HepG2 (cell line): Measurements from ENCODE around the gene C22orf15. TPM values are rescaled to one million over a fixed set of nuclear protein-coding genes. Genes with fewer than 3 reads are reported as not detected.

Experiments used
- ADNP ChIP-seq: sonication (generic); formaldehyde crosslinking; IDR thresholded peaks from 2 replicates; pipeline ENCODE4 v1.4.0; 2020; ENCODE audit warnings: missing genetic modification reagents
- CREBL2 ChIP-seq: sonication (generic); formaldehyde crosslinking; IDR thresholded peaks from 2 replicates; pipeline ENCODE4 v1.8.1; 2023; ENCODE audit warnings: missing genetic modification reagents, mild to moderate bottlenecking, borderline replicate concordance
- CREM ChIP-seq, 2 experiments: sonication (generic) in 1 of 2; formaldehyde crosslinking in 1 of 2; IDR thresholded peaks; 2 replicates each; pipeline versions ENCODE4 v1.4.0 to v1.6.1; 2016 to 2020; ENCODE audit warnings: antibody characterized with exemption in 1 of 2, mild to moderate bottlenecking in 1 of 2, missing genetic modification reagents in 1 of 2
- FOXO4 ChIP-seq: sonication (generic); formaldehyde crosslinking; conservative IDR thresholded peaks from 2 replicates; pipeline ENCODE4 v1.8.1; 2023; ENCODE audit warnings: missing genetic modification reagents
- GPBP1L1 ChIP-seq: sonication (generic); formaldehyde crosslinking; IDR thresholded peaks from 2 replicates; pipeline ENCODE4 v1.5.0; 2020; ENCODE audit warnings: mild to moderate bottlenecking, missing genetic modification reagents
- HIVEP1 ChIP-seq: sonication (generic); formaldehyde crosslinking; IDR thresholded peaks from 2 replicates; pipeline ENCODE4 v1.4.0; 2020; ENCODE audit warnings: mild to moderate bottlenecking, missing genetic modification reagents
- IKZF1 ChIP-seq: fragments of 450-650 bp; IDR thresholded peaks from 2 replicates; pipeline ENCODE4 v1.7.1; 2016
- MAF1 ChIP-seq: sonication (generic); formaldehyde crosslinking; IDR thresholded peaks from 2 replicates; pipeline ENCODE4 v1.5.0; 2020; ENCODE audit warnings: missing genetic modification reagents, borderline replicate concordance
- MAX ChIP-seq: IDR thresholded peaks from 2 replicates; pipeline ENCODE4 v1.6.1; 2012; ENCODE audit warnings: inconsistent platforms
- MED1 ChIP-seq: sonication (generic); formaldehyde crosslinking; IDR thresholded peaks from 2 replicates; pipeline ENCODE4 v1.4.0; 2020; ENCODE audit warnings: missing genetic modification reagents
- MED8 ChIP-seq: sonication (generic); formaldehyde crosslinking; IDR thresholded peaks from 2 replicates; pipeline ENCODE4 v1.8.1; 2023; ENCODE audit warnings: mild to moderate bottlenecking, missing genetic modification reagents; ENCODE audit not compliant: insufficient replicate concordance
- MEIS1 ChIP-seq: sonication (generic); formaldehyde crosslinking; IDR thresholded peaks from 2 replicates; pipeline ENCODE4 v1.9.0; 2021; ENCODE audit warnings: mild to moderate bottlenecking, missing genetic modification reagents, moderate library complexity, borderline replicate concordance
- MXD4 ChIP-seq: IDR thresholded peaks from 2 replicates; pipeline ENCODE4 v1.6.1; 2016; ENCODE audit warnings: mild to moderate bottlenecking, missing biosample characterization, missing genetic modification reagents
- MYNN ChIP-seq: sonication (generic); formaldehyde crosslinking; IDR thresholded peaks from 2 replicates; pipeline ENCODE4 v1.4.0; 2020; ENCODE audit warnings: mild to moderate bottlenecking, low read depth, missing genetic modification reagents
- RARG ChIP-seq: sonication (generic); formaldehyde crosslinking; IDR thresholded peaks from 2 replicates; pipeline ENCODE4 v1.4.0; 2020; ENCODE audit warnings: low read depth, mild to moderate bottlenecking, missing genetic modification reagents
- SAP130 ChIP-seq: IDR thresholded peaks from 2 replicates; pipeline ENCODE4 v1.6.1; 2016; ENCODE audit warnings: low read depth
- SIX4 ChIP-seq: sonication (generic); formaldehyde crosslinking; IDR thresholded peaks from 2 replicates; pipeline ENCODE4 v1.4.0; 2020; ENCODE audit warnings: missing genetic modification reagents
- SMAD1 ChIP-seq: sonication (generic); formaldehyde crosslinking; IDR thresholded peaks from 2 replicates; pipeline ENCODE4 v1.4.0; 2020; ENCODE audit warnings: missing genetic modification reagents, low read depth, mild to moderate bottlenecking, borderline replicate concordance
- SP1 ChIP-seq, 2 experiments: fragments of 450-650 bp in 1 of 2; sonication (generic) in 1 of 2; formaldehyde crosslinking in 1 of 2; IDR thresholded peaks; 2 replicates each; pipeline versions ENCODE4 v1.4.0 to v1.6.1; 2016 to 2020; ENCODE audit warnings: missing genetic modification reagents in 1 of 2
- SP140L ChIP-seq: sonication (generic); formaldehyde crosslinking; IDR thresholded peaks from 2 replicates; pipeline ENCODE4 v1.4.0; 2020; ENCODE audit warnings: missing genetic modification reagents, borderline replicate concordance
- STAT6 ChIP-seq: sonication (generic); formaldehyde crosslinking; IDR thresholded peaks from 2 replicates; pipeline ENCODE4 v1.4.0; 2020; ENCODE audit warnings: missing genetic modification reagents, mild to moderate bottlenecking, borderline replicate concordance
- TEAD3 ChIP-seq: optimal IDR thresholded peaks from 2 replicates; pipeline ENCODE3; 2016; ENCODE audit warnings: borderline replicate concordance
- TRIM22 ChIP-seq: fragments of 450-650 bp; IDR thresholded peaks from 2 replicates; pipeline ENCODE4 v1.6.1; 2017
- ZNF598 ChIP-seq: sonication (generic); formaldehyde crosslinking; IDR thresholded peaks from 2 replicates; pipeline ENCODE4 v1.5.1; 2020; ENCODE audit warnings: mild to moderate bottlenecking, missing genetic modification reagents, borderline replicate concordance
- ZNF629 ChIP-seq: sonication (generic); formaldehyde crosslinking; conservative IDR thresholded peaks from 2 replicates; pipeline ENCODE4 v1.5.0; 2020; ENCODE audit warnings: missing genetic modification reagents
- polyA plus RNA-seq, 8 experiments: library from polyadenylated mRNA; depleted of rRNA in 3 of 8; stranded (reverse) in 7 of 8; unstranded in 1 of 8; fragments of >200 nt; fragmentation: Illumina TruSeq in 4 of 8; extraction: Trizol in 4 of 8; gene quantifications; 2 replicates each; pipeline versions ENCODE4 v1.2.1 to v1.2.3, GENCODE V29; 2011 to 2016; ENCODE audit warnings: low read depth in 4 of 8, missing spikeins in 1 of 8, mixed read lengths in 1 of 8; ENCODE audit not compliant: insufficient read depth in 1 of 8
- total RNA-seq, 5 experiments: library from RNA; depleted of rRNA; stranded (reverse); fragments of >200 nt; fragmentation: Illumina TruSeq; extraction: Trizol; gene quantifications; 2 replicates each; pipeline ENCODE4 v1.2.3, GENCODE V29; 2016; ENCODE audit warnings: low read depth in 1 of 5

The C22orf15 gene
- total and polyA plus RNA-seq, 2 of the 13 experiments (the other 11 are each of a cell fraction or from before 2014, with no cell fraction given): not detected

GRCh38 chr22:23789638-23790037 lies 26.8 kb downstream of the C22orf15 start (continued):
- TF ChIP-seq STAT6 (CRISPR knock-in tag) (no peak), MXD4 (CRISPR knock-in tag) (no peak), HIVEP1 (no peak), CREBL2 (no peak), ADNP (CRISPR knock-in tag) (no peak), MED8 (CRISPR knock-in tag) (no peak), SP1 (IDR thresholded peaks at IDR 0.05) (no peak), SP1 (CRISPR knock-in tag; IDR thresholded peaks at IDR 0.05) (no peak), MAX (0 out of 2 replicates have a peak, but pooled peaks have one; percentile 30), RARG (no peak), ZNF598 (no peak), MAF1 (CRISPR knock-in tag) (no peak), CREM (IDR thresholded peaks at IDR 0.05) (no peak), CREM (CRISPR knock-in tag; IDR thresholded peaks at IDR 0.05) (no peak), MED1 (0 out of 2 replicates have a peak, but pooled peaks have one; percentile 16), GPBP1L1 (CRISPR knock-in tag) (no peak), SMAD1 (no peak), SIX4 (CRISPR knock-in tag) (no peak), SAP130 (CRISPR knock-in tag) (peak; percentile 75), TEAD3 (CRISPR knock-in tag) (peak; percentile 74), TRIM22 (no peak), SP140L (CRISPR knock-in tag) (no peak), MYNN (no peak), FOXO4 (no peak), IKZF1 (no peak), MEIS1 (no peak), ZNF629 (CRISPR knock-in tag) (no peak)
